Ishikawa (cell line): ENCODE results near the gene GATC.

ENCODE experiments used
- CREB1 ChIP-seq: IDR thresholded peaks from 2 replicates; pipeline ENCODE4 v1.6.1; 2012; ENCODE audit warnings: low read depth
- EP300 ChIP-seq: IDR thresholded peaks from 2 replicates; pipeline ENCODE4 v1.6.1; 2012; ENCODE audit warnings: borderline replicate concordance
- NFIC ChIP-seq: IDR thresholded peaks from 2 replicates; pipeline ENCODE4 v1.6.1; 2012
- TAF1 ChIP-seq: IDR thresholded peaks from 2 replicates; pipeline ENCODE4 v1.6.1; 2012; ENCODE audit warnings: low read depth, mild to moderate bottlenecking
- TCF12 ChIP-seq: IDR thresholded peaks from 2 replicates; pipeline ENCODE4 v1.6.1; 2012; ENCODE audit warnings: low read depth
- YY1 ChIP-seq: IDR thresholded peaks from 2 replicates; pipeline ENCODE4 v1.6.1; 2012; ENCODE audit warnings: low read depth
- TF ChIP-seq, protein P1 (sequence below): IDR thresholded peaks from 2 replicates; pipeline ENCODE4 v1.6.1; 2012
- TF ChIP-seq, protein P2 (sequence below): IDR thresholded peaks from 2 replicates; pipeline ENCODE4 v1.6.1; 2012; ENCODE audit warnings: low read depth, mild to moderate bottlenecking

DNA sequence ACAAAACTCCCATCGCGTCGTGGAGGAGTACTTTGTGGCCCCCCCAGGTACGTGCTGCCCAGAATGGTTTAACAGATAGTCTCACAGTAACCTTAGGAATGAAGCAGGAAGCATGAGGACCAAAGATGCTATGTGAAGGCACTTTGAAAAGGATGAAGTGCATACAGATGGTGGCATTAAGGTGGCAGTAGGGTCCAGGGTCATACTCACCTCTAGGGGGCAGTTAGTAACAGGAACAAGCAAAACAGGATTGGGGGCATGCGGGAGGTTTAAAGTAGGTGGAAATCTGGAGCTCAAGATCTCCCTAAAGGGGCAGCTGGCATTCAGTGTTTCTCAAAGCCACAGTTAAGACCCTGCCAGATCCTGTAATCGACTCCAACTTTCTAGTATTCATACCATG lies 10.9 kb downstream of the GATC start:
- TF ChIP-seq CREB1 (no peak), TCF12 (no peak), YY1 (no peak), EP300 (no peak), TAF1 (no peak), NFIC (no peak)
- TF ChIP-seq, protein P1, sequence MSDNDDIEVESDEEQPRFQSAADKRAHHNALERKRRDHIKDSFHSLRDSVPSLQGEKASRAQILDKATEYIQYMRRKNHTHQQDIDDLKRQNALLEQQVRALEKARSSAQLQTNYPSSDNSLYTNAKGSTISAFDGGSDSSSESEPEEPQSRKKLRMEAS = no peak
- TF ChIP-seq, protein P2, sequence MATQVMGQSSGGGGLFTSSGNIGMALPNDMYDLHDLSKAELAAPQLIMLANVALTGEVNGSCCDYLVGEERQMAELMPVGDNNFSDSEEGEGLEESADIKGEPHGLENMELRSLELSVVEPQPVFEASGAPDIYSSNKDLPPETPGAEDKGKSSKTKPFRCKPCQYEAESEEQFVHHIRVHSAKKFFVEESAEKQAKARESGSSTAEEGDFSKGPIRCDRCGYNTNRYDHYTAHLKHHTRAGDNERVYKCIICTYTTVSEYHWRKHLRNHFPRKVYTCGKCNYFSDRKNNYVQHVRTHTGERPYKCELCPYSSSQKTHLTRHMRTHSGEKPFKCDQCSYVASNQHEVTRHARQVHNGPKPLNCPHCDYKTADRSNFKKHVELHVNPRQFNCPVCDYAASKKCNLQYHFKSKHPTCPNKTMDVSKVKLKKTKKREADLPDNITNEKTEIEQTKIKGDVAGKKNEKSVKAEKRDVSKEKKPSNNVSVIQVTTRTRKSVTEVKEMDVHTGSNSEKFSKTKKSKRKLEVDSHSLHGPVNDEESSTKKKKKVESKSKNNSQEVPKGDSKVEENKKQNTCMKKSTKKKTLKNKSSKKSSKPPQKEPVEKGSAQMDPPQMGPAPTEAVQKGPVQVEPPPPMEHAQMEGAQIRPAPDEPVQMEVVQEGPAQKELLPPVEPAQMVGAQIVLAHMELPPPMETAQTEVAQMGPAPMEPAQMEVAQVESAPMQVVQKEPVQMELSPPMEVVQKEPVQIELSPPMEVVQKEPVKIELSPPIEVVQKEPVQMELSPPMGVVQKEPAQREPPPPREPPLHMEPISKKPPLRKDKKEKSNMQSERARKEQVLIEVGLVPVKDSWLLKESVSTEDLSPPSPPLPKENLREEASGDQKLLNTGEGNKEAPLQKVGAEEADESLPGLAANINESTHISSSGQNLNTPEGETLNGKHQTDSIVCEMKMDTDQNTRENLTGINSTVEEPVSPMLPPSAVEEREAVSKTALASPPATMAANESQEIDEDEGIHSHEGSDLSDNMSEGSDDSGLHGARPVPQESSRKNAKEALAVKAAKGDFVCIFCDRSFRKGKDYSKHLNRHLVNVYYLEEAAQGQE = no peak
